Loucy (cell line): ENCODE data around the gene FAM161B.

ENCODE experiments used
- EZH2phosphoT487 ChIP-seq: fragments of 200-600 bp; IDR thresholded peaks from 2 replicates; pipeline ENCODE4 v1.6.1; 2018; ENCODE audit warnings: antibody characterized with exemption, mild to moderate bottlenecking, moderate library complexity, borderline replicate concordance
- TF ChIP-seq, protein P1 (sequence below): fragments of 200-600 bp; sonication (generic); conservative IDR thresholded peaks from 2 replicates; pipeline ENCODE4 v1.5.1; 2014; ENCODE audit warnings: mild to moderate bottlenecking, antibody characterized with exemption, low read length

DNA sequence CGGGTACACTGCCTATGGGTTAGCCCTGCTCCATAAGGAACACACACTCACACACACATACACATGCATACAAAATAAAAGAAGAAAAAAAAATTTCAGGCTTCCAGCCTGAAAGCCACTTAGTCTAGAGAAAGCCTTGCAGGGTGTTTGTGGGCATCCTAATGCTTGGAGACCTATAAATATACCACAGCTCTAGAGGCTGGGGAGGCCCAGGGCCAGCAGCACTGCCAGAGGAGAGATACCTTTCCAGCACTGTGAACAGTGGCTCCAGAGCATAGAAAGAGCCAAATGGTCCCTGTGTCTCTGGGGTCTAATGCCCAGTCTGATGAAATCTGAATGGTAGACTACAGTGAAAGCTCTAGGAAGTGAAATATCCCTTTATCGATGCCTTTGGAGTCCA is 12.9 kb downstream of the FAM161B start:
- TF ChIP-seq, protein P1, sequence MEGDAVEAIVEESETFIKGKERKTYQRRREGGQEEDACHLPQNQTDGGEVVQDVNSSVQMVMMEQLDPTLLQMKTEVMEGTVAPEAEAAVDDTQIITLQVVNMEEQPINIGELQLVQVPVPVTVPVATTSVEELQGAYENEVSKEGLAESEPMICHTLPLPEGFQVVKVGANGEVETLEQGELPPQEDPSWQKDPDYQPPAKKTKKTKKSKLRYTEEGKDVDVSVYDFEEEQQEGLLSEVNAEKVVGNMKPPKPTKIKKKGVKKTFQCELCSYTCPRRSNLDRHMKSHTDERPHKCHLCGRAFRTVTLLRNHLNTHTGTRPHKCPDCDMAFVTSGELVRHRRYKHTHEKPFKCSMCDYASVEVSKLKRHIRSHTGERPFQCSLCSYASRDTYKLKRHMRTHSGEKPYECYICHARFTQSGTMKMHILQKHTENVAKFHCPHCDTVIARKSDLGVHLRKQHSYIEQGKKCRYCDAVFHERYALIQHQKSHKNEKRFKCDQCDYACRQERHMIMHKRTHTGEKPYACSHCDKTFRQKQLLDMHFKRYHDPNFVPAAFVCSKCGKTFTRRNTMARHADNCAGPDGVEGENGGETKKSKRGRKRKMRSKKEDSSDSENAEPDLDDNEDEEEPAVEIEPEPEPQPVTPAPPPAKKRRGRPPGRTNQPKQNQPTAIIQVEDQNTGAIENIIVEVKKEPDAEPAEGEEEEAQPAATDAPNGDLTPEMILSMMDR: no peak
- no peak for TF ChIP-seq EZH2phosphoT487
